Fibroblast of pulmonary artery (primary cell): ENCODE data around the gene WWOX.

Experiments
- DNase-seq: peaks from one replicate; pipeline ENCODE4 v3.0.0-alpha.2; 2010; ENCODE audit warnings: low read depth
- H3K4me3 ChIP-seq: replicated peaks from 2 replicates; pipeline ENCODE4 v1.5.1; 2011; ENCODE audit warnings: low read depth, mild to moderate bottlenecking, control low read depth, low read length, moderate library complexity
- TF ChIP-seq, protein P1 (sequence below): IDR thresholded peaks from 2 replicates; pipeline ENCODE4 v1.5.1; 2011; ENCODE audit warnings: mild to moderate bottlenecking, control low read depth, low read length, inconsistent platforms; ENCODE audit errors: missing control alignments

The WWOX gene

GRCh38 chr16:78633551-78633950 is 534.1 kb downstream of the WWOX start:
- no peak overlapping the region for H3K4me3 ChIP-seq
- no peak for DNase-seq
- TF ChIP-seq, protein P1, sequence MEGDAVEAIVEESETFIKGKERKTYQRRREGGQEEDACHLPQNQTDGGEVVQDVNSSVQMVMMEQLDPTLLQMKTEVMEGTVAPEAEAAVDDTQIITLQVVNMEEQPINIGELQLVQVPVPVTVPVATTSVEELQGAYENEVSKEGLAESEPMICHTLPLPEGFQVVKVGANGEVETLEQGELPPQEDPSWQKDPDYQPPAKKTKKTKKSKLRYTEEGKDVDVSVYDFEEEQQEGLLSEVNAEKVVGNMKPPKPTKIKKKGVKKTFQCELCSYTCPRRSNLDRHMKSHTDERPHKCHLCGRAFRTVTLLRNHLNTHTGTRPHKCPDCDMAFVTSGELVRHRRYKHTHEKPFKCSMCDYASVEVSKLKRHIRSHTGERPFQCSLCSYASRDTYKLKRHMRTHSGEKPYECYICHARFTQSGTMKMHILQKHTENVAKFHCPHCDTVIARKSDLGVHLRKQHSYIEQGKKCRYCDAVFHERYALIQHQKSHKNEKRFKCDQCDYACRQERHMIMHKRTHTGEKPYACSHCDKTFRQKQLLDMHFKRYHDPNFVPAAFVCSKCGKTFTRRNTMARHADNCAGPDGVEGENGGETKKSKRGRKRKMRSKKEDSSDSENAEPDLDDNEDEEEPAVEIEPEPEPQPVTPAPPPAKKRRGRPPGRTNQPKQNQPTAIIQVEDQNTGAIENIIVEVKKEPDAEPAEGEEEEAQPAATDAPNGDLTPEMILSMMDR, result no peak

GRCh38 chr16:78635807-78636206 is 536.4 kb downstream of the WWOX start:
- no peak for DNase-seq
- TF ChIP-seq, protein P1, result no peak
- H3K4me3 ChIP-seq, result no peak overlapping the region

DNA sequence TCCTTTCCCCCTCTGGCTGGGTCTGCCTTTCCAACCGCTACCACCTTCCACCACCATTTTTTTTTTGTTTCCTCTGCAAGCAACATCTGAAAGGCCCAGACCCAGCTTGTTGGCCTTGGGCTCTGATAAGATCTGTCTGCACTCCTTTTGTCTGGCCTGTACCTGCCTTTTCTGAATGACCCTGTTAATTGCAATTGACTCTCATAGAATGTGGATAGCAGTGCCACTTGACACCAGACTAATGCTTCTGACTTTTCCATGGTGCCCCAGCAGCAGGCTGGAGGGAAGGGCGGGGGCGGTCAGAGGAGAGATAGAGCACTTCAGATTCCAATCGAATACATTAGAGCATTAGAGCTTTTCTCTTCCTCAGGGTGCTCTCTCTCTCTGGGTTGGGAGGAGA is 538.9 kb downstream of the WWOX start:
- TF ChIP-seq, protein P1, result no peak
- no peak for DNase-seq

GRCh38 chr16:78639775-78640174 is 540.3 kb downstream of the WWOX start:
- no peak for DNase-seq
- no peak overlapping the region for H3K4me3 ChIP-seq
- TF ChIP-seq, protein P1, result no peak

More for the DNA sequence above, 538.9 kb downstream of the WWOX start:
- no peak overlapping the region for H3K4me3 ChIP-seq

GRCh38 chr16:78640886-78641285 is 541.4 kb downstream of the WWOX start:
- no peak for DNase-seq
- no peak overlapping the region for H3K4me3 ChIP-seq
- TF ChIP-seq, protein P1, result no peak

GRCh38 chr16:78641433-78641832 is 542.0 kb downstream of the WWOX start:
- H3K4me3 ChIP-seq, result no peak overlapping the region
- no peak for DNase-seq
- TF ChIP-seq, protein P1, result no peak

GRCh38 chr16:78642621-78643285 is 543.3 kb downstream of the WWOX start:
- DNase-seq, result no peak
- TF ChIP-seq, protein P1, result no peak
- H3K4me3 ChIP-seq, result no peak overlapping the region
